DLD1 (cell line): ENCODE measurements around the gene CDIPT.
"Not testable (repeated sequence)": the region's sequence is repeated elsewhere in the genome, so short reads cannot be mapped to it uniquely, and the experiment has no call there.

Experiments used
- in situ Hi-C: cut with HindIII; loops from 2 replicates; pipeline ENCODE4 v1.10.0; 2017; ENCODE audit warnings: low sequenced_read_pairs

CDIPT gene

GRCh38 chr16:29897333-29897732 is 34.3 kb upstream of the CDIPT start:
- in situ Hi-C loops, result no loop called here

DNA sequence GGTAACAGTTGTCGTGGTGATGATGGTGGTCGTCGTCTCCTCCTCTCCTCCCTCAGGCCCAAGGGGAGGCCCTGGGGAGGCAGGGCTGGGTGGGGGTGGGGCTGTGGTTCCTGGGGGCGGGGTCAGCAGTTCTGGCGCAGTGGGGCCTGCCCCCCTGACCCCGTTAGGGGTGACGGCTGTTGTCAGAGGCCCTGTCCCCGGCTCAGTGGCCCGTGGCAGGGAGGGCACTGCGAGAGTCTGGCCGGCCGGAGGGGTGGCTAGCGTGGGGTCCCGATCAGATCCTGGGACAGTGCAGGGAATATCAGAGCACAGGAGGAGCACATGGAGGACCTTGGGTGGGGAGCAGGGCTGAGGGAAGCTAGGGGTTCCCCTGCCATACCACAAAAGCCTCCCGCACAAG is 33.8 kb upstream of the CDIPT start:
- in situ Hi-C loops, result no loop called here

DNA sequence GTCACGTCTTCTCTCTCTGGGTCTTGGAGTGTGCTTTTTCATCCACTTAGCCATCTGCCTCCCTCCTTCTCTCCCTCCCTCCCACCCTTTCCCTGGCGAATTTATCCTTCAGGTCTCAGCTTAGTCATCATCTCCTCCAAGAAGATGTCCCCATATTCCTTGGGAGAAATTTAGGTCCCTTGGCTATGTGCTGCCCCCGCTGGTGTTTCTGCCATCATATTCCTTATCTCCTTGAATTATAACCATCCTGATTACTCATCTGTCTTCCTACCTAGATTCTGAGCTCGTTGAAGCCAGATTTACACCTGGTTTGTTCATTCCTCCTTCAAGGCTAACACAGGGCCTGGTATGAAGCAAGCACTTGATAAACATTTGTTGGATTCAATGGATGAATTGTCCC is 31.3 kb upstream of the CDIPT start:
- in situ Hi-C loops, result no loop called here

- in situ Hi-C loops, result no loop called here
Measured at GRCh38 chr16:29893553-29893952, 30.5 kb upstream of the CDIPT start.

GRCh38 chr16:29892458-29892813 is 29.4 kb upstream of the CDIPT start:
- in situ Hi-C loops, result no loop called here

DNA sequence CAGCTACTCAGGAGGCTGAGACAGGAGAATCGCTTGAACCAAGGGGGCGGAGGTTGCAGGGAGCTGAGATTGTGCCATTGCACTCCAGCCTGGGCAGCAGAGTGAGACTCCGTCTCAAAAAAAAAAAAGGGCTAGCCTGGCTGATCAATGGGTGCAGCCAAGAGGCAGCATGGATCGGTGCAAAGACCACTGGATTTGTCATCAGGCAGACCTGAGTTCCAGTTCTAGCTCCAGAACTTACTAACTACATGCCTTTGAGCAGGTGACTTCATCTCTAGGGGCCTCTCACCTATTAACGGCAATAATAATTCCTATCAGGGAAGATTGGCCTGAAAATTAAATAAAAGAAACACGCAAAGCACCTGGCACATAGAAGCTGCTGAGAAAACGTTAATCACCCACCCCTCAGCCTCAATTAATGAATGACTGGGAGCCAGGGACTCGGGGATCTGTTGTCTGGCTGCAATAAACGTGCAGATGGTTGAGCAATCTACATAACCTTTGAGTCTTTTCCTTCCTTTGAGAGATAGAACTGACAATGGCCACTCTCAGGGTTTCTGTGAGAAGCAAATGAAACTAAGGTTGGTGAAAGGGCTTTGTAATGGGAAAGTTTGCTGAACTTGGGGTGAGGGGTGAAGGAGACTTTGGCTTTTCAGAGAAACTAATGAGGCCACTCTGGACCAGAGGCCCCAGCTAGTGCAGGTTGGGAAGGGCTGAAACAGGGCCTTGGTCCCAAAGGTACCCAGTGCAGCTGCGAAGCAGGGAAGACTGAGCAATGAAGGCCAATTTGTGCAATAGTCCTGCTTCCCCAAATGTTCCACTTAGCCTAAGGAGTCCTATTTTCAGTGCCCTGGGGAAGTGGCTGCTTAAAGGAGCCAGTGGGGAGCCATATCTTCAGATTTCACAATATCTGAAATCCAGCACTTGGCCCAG is 28.8 kb upstream of the CDIPT start:
- in situ Hi-C loops, result no loop called here

DNA sequence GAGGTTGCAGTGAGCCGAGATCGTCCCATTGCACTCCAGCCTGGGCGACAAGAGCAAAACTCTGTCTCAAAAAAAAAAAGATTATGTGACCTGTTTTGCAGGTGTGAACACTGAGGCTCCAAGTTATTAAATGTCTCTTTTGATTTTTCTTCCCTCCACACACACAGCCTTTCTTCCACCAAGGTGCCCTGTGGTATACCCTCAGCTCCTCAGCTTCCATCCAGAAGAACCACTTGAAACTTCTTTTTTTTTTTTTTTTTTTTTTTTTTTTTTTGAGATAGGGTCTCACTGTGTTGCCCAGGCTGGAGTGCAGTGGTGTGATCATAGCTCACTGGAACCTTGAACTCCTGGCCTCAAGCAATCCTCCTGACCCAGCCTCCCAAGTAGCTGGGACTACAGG is 26.3 kb upstream of the CDIPT start:
- in situ Hi-C loops, result not testable (repeated sequence)

GRCh38 chr16:29883987-29884386 is 21.0 kb upstream of the CDIPT start:
- in situ Hi-C loops, result no loop called here

DNA sequence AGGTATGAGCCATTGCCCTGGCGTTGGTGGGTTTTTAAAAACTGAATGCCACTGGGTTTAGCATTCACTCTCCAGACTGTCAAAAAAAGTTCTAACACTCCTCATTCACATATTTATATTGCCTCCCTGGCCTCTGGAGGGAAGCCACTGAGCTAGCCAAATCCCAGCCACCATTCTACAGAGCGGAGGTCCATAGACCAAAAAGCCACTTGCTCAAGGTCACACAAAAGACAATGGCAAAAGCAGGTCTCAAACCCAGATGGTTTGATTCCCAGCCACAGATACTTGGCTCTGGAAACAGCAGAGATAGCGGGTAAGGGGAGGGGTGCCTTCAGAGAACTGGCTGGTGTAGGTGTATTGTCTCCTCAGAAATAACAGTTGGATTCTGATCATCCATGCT is 18.0 kb upstream of the CDIPT start:
- in situ Hi-C loops, result no loop called here

DNA sequence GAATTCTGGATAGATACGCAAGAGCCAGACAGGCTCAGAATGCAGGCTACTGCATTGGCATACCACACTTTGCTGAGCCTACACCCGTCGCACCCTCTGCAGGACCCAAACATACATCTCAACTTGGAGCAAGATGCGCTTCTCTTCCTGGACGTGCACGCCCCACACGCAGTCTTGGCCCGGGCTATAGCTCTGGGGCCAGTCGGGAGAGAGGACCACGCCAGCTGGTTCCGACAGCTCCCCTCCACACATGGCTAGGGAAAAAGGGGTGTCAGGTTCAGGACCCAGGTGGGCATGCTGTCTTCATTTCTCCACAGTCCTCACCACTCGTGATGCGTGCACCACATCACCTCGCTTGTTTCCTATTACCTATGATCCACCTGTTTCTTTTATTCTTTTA is 15.1 kb upstream of the CDIPT start:
- in situ Hi-C loops, result no loop called here

GRCh38 chr16:29877266-29877961 is 14.4 kb upstream of the CDIPT start:
- in situ Hi-C loops, result no loop called here

DNA sequence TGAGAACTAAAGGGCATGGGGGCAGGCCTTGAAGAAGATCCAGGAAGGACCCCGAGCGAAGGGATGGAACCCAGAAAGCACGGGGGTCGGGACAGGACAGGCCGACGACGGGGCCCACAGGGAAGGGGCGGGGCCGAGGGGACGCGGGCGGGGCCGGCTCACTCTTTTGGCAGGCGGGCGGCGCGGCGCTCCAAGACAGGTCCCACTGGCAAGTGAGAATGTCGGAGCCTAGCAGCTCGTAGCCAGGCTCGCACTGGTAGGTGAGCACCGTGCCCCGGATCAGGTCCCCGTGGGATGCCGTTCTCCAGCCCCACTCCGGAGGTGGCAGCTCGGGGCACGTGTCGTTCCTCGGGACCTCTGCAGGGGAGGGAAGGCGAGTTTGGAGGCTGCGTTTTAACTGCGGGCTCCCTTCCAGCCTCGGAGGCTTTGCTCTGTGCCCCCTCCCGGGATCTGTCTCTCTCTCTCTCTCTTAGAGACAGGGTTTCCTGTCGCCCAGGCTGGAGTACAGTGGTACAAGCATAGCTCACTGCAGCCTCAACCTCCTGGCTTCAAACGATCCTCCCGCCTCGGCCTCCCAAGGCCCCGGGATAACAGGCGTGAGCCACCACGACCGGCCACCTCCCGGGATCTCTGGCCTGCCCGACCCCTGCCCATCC is 13.7 kb upstream of the CDIPT start:
- in situ Hi-C loops, result no loop called here

GRCh38 chr16:29876217-29876593 is 13.2 kb upstream of the CDIPT start:
- in situ Hi-C loops, result no loop called here

- in situ Hi-C loops, result no loop called here
Measured at GRCh38 chr16:29875206-29875605, 12.2 kb upstream of the CDIPT start.

- in situ Hi-C loops, result no loop called here
Measured at GRCh38 chr16:29873319-29873718, 10.3 kb upstream of the CDIPT start.

DNA sequence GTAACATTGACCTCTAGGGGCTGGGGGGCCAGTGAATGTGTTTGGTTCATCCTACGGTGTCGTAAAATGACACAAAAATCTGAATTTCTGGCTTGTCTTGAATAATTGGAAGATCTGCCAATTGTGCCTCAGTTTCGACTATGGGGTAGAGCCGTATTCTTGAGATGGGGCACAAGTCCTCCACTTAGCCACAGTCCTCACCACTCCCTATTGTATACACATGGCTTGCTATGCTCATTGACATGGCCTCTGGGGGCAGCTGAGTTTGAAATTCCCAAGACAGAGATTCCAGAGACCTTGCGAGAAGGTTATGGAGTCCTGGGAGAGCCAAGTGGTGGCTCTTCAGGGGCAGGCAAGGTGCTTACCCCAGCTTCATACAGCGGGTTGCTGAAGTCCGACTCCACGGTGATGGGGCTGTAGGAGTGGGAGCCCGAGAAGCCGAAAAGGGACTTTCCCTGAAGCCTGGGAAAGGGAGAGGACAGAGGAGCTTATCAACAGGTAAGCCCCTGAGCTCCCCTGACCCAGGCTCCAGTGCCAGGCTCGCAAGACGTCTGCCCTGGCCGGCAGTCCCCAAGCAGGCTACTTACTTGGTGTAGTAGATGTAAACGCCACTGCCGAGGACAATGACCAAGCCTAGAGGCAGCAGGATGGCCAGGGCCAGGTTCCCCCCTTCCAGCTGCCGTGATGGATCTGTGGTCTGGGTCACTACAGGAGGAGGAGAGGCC is 9.0 kb upstream of the CDIPT start:
- in situ Hi-C loops, result no loop called here

DNA sequence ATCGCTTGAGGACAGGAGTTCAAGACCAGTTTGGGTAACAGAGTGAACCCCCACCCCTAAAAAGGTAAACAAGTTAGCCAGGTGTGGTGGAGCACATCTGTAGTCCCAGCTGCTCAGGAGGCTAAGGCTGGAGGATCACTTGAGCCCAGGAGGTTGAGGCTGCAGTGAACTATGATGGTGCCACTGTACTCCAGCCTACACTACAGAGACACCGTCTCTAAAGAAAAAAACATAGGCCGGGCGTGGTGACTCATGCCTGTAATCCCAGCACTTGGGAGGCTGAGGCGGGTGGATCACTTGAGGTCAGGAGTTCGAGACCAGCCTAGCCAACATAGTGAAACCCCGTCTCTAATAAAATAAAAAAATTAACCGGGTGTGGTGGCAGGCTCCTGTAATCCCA is 6.0 kb upstream of the CDIPT start:
- in situ Hi-C loops, result not testable (repeated sequence)

- in situ Hi-C loops, result no loop called here
Measured at GRCh38 chr16:29868396-29869009, 5.5 kb upstream of the CDIPT start.

DNA sequence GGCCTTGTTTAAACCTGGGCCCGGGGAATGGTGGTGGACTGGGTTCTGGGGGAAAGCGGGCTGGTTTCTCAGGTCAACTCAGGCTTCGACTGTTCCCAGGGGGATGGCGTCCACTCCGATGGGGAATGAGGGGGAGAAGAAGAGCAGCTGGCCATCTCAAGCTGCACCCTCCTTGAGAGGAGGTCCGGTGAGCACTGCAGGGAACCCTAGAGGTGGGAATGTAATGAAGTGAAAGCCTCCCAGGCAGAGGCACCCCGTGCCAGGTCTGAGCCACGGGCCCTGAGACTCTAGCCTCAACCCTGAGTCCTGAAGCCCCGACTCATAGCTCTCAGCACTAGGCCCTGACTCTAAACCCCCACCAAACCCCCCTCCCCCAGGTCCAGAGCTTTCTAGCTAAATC is 1.2 kb upstream of the CDIPT start:
- in situ Hi-C loops, result no loop called here

- in situ Hi-C loops, result no loop called here
Measured at GRCh38 chr16:29863669-29863984, 601 bp upstream of the CDIPT start.

GRCh38 chr16:29862383-29862883 is 593 bp downstream of the CDIPT start:
- in situ Hi-C loops, result no loop called here
